GM21381 (cell line): ENCODE results near the gene SFXN3.

Source experiments
- ATAC-seq: cut with Tn5 transposase; IDR thresholded peaks from one replicate; pipeline ENCODE4 v1.9.1; 2021; ENCODE audit warnings: mild to moderate bottlenecking, moderate library complexity; ENCODE audit not compliant: unreplicated experiment

SFXN3 gene

DNA sequence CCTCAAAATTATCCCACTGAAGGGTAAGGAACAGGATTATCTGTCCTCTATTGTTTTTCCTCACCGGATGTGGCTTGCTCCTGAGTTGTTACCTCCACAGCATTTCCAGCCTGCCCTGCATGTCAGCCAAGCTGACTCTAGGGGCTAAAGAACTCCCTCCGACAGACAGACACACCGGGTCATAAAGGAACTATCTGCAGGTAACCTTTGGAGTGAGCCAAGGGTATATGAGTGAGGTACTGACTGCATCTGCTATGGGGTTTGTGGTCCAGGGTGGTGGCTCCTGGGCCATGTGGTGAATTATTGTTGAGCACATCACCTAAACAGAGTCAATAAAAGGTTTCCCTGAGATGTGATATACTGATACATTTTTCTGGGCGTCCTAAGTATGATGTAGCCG lies 23.8 kb downstream of the SFXN3 start:
- ATAC-seq = no peak

- ATAC-seq = no peak
Observed at GRCh38 chr10:101055411-101055810, 24.4 kb downstream of the SFXN3 start.

DNA sequence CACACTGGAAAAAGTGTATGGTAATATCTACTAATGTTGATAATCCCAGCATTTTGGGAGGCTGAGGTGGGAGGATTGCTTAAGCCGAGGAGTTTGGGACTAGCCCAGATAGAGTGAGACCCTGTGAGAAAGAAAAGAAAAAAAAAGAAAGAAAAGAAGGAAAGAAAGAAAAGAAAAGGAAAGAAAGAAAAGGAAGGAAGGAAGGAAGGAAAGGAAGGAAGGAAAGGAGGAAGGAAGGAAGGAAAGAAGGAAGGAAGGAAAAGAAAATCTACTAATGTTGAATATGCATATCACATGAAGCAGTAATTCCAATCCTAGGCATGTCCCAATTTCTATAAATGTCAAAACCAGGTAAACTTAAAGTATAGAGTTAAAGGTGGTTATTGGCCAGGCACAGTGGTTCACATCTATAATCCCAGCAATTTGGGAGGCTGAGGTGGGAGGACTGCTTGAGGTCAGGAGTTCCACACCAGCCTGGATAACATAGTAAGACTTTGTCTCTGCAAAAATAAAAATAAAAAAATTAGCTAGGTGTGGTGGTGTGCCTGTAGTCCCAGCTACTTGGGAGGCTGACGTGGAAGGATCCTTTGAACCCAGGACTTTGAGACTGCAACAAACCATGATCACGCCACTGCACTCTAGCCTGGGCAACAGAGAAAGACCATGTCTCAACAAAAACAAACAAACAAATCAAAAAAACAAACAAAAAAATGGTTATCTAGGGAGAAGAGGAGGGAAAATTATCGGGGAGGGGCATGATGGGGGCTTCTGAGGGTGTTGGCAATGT lies 25.5 kb downstream of the SFXN3 start:
- no peak for ATAC-seq

GRCh38 chr10:101060036-101060950 lies 29.3 kb downstream of the SFXN3 start:
- peak; percentile 44 for ATAC-seq

DNA sequence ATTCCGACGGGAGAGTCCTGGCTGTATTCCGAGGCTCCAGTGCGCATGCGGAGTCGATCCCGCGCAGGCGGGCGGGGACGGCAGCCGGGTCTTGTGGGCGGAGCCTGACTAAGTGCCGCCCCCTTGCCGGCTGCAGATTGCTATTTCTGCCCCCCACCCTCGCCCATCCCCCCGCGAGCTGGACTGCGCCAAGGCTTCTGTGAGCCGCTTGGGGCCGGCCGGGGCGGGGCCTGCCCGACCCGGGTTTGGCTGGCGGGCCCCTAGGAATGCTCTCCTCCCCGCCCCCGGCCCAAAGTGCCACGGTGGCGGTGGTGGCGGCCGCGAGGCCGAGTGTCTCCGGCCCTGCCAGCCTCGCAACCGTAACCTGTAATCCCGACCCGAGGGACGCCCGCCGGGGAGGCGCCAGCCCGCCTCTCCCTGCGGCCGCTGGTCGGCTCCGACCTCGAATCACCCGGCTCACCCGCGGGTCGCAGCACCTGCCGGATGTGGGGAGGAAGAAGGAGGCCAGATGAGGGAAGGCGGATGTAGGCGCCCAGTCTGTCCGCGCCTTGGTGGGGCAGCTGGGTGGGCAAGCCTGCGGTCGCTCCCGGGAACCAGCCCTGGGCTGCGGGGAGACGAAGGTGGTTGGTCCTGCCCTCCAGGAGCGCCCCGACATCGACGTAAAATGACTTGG lies 30.1 kb downstream of the SFXN3 start:
- peak; percentile 56 for ATAC-seq

DNA sequence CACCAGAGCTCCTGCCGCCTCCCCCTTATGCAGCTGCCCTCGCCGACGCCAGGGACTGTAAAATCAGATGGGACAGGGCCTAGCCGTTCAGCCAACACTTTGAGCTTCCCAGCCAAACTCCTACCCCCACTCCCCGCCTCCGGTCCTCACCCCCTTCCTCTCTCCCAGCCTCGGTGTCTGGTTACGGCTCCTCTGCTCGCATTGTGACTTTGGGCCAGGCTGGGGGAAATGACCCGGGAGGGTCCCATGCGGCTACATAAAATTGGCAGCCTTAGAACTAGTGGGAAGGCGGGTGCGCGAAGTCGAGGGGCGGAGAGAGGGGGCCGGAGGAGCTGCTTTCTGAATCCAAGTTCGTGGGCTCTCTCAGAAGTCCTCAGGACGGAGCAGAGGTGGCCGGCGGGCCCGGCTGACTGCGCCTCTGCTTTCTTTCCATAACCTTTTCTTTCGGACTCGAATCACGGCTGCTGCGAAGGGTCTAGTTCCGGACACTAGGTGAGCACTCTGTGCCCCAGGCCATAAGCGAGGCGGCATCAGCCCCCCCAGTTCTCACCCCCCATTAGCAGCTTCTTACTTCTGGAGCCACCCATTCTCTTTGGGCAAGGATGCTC lies 30.7 kb downstream of the SFXN3 start, which contains the start of gene KAZALD1:
Gene KAZALD1 (plus strand): TSS at position 366 of the 608 bp plus-strand sequence. CDS start 604 bp downstream, outside the sequence.
- ATAC-seq = no peak

DNA sequence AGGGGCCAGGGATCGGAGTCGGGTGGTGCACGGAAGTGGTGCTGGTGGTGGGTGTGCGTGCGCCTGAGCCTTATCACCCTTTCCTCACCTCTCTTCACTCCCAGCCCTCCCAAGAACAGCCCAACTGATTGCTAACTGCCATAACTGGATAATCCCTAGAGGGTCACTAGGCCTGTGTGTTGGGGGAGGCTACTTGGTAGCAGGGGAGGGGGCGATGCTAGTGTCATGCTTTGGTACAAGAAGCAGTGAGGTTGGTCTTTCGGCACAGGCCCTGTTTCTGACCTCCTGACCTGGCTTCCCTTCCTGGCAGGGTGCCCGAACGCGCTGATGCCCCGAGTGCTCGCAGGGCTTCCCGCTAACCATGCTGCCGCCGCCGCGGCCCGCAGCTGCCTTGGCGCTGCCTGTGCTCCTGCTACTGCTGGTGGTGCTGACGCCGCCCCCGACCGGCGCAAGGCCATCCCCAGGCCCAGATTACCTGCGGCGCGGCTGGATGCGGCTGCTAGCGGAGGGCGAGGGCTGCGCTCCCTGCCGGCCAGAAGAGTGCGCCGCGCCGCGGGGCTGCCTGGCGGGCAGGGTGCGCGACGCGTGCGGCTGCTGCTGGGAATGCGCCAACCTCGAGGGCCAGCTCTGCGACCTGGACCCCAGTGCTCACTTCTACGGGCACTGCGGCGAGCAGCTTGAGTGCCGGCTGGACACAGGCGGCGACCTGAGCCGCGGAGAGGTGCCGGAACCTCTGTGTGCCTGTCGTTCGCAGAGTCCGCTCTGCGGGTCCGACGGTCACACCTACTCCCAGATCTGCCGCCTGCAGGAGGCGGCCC lies 31.4 kb downstream of the SFXN3 start:
- no peak for ATAC-seq

DNA sequence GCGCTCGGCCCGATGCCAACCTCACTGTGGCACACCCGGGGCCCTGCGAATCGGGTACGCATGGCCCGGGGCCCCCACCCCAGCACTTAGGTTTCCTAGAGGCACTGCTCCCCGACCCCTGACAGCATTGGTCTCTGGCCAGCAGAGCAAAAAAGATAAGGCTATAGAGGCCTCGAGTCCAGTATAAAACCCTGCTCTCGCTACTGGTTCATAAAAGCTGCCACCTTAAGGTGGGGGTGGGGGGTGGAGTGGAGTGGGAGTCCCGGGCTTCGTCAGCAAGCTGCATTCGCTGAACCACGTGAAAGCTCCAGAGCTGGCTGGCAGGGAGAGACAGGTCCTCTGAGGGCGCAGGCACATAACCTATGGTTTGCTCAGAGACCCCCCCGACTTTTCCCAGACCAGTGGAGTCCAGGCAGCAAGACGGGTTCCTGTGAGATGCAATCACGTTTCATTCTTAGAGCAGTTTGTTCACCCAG lies 32.1 kb downstream of the SFXN3 start:
- no peak for ATAC-seq

DNA sequence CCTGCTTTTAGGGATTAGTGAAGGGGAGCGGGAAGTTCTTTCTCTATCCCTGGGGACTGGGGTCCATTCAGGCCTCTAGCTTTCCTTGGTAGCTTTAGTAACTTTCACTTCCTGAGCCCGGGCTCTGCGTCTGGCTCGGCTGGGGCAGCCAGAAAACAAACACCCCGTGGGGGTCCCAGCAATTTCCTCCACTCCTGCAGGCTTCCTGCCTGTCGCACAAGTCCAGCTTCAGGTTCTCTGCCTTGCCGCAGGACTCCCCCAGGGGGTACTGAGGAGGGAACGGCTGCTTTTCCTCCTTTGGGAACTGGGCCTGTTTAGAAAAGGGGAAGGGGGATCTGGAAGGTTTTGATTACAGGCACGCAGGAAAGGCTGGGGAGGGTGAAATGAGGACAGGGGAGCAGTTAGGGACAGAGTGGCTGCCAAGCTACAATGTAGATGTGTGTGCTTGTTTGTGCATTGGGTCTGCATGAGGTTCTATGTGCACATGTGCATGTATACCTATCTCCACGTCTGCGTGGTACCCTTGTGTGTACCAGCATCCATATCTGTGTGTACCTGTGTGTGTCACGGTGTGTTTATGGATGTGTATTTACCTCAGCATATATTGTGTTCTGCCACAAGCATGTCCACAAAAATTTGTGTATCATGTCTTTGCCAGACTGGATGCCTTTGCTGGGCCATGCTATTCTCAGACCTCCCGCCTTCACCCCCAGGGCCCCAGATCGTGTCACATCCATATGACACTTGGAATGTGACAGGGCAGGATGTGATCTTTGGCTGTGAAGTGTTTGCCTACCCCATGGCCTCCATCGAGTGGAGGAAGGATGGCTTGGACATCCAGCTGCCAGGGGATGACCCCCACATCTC lies 32.7 kb downstream of the SFXN3 start:
- ATAC-seq = no peak

DNA sequence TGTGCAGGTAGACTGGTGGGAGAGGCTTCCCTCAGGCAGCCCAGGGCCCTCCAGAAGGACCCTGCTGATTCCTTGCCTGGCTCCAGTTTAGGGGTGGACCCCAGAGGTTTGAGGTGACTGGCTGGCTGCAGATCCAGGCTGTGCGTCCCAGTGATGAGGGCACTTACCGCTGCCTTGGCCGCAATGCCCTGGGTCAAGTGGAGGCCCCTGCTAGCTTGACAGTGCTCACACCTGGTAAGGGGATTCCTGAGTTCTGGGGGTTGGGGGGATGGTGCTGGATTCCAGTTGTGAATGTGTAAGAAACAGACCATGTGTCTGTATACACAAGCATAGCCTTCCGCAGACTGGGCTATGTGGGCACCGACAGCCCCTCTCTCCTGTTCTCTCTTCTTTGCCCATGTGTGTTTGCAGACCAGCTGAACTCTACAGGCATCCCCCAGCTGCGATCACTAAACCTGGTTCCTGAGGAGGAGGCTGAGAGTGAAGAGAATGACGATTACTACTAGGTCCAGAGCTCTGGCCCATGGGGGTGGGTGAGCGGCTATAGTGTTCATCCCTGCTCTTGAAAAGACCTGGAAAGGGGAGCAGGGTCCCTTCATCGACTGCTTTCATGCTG lies 33.5 kb downstream of the SFXN3 start:
- ATAC-seq = no peak

DNA sequence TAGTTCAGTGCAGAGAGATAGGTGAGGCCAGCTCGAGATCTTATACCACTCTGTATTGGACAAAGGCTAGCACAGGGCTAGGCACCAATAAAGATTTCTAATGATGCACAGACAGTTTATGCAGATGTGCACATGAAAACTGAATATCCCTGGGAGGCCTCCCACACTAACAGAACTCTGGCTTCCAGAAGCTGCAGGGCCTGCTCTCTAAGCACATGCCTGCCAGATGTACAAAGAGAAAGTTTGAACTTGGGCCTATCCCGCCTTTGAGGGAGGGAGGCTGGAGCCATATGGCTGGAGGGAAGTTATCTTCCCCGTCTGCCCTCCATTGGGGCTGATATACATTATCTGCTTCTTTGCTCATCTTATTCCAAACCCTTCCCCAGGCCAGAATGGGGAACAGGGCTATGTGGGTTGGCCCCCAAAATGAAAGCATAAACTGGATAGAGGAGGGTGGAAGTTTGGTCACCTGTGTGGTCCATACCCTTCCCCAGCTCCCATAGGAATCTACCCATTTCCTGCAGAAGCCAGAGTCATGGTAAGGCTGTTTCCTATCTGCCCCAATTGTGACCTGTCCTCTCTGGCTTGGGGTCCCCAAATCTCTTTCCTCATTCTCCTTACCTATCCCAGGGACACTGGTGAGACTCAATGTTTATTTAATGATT lies 34.6 kb downstream of the SFXN3 start:
- ATAC-seq = no peak

- ATAC-seq = no peak
Observed at GRCh38 chr10:101066146-101066895, 35.3 kb downstream of the SFXN3 start.

DNA sequence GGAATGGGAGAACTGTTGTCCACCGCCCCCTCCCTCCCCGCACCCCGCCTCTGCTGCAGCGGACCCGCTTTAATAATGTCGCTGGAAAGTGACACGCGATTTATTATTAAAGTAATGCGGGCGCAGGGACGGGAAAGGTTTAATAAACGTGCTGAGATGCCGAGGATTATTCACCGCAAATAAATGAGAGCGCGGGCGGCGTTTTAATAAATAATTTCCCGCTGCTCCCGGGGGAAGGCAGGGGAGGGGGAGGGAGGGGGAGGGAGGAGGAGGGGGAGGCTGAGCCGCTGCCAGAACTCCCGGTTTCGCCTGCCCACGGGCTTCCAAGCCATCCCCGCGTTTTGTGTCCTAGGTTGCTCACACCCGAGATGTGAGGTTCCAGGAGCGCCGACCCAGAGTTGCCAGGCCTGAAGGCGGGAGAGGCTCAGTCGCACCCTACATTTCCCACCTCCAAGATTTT lies 35.9 kb downstream of the SFXN3 start:
- ATAC-seq = no peak

DNA sequence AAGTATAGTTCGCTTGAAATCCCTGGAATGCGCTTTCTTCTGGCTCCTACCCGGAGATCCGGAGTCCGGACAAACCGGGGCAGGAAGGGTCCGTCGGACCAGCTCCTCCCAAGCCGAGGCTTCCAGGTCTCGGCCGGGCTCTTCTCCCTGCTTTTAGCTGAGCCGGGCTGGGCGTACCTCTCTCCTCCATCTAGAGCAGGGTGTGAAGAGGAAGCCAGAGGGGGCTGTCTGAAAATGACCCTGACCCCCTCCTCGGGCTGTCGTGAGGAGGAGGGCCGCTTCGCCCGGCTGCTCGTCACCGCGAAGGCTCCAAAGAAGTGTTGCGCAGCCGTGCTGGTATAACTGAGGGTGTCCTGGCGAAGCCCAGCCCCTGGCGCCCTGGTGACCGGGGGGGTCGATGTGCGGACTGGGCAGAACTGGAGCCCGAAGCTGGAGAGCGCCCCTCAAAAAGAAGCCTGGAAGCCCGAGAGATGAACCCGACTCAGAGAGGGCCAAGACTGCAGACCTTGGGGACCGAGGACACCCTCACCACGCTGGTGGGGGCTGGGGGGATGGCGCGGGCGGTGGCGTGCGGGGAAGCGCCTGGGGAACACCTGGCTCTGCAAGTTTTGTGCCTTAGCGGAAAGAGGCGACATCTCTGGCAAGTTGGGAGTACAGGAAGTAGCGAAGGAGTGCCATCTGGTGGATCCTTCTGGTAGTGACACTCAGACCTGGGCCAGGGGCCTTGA lies 36.5 kb downstream of the SFXN3 start:
- peak; percentile 58 for ATAC-seq

DNA sequence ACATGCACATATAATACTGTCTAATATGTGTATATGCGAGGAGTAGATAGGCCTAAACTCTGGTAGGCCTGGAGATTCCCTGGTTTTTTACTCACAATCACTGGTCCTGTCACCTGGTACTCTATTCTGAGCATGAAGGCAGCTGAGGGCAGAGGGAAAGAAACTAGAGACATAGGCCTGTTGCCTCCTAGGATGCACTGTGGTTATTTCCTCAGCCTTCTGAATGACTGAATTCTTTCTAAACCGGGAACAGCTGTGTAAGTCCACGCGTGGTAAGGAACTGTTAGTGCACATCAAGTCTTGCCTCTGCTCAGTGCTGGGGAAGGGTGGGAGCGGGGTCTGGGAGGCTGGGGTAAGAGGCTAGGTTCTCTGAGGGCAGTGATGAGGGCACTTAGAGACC lies 38.4 kb downstream of the SFXN3 start:
- no peak for ATAC-seq

DNA sequence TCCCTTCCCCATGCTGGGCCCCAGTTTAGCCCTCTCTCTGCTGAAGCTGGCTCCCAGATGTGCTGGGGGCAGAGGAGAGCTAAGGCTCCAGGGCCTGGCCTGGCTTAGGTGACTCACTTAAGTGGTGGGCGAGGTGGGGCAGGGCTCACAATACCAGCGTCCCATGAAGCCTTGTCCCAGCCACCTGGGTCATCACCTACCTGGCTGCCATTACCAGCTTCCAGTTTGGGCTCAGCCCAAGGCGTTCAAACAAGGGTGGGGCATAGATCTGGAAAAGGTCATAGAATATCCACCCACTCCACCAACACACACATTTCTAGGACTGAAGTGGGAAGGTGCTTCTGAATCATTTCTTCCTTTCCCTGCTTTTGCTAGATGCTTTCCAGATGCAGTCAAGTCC lies 39.1 kb downstream of the SFXN3 start:
- no peak for ATAC-seq
